Stimulated activated CD4-positive, alpha-beta T cell treated with anti-CD3 and anti-CD28 coated beads, Interleukin-1b, Interleukin-23, amount 100 ng/mL, for 24 hours (primary cell): Measurements from ENCODE around the gene POLR2F.

Experiments used
- DNase-seq, 4 experiments: peaks; one replicate each; pipeline ENCODE4 v3.0.0-alpha.2; 2020; ENCODE audit warnings: low read depth in 4 of 4, low spot score in 1 of 4

Gene POLR2F

DNA sequence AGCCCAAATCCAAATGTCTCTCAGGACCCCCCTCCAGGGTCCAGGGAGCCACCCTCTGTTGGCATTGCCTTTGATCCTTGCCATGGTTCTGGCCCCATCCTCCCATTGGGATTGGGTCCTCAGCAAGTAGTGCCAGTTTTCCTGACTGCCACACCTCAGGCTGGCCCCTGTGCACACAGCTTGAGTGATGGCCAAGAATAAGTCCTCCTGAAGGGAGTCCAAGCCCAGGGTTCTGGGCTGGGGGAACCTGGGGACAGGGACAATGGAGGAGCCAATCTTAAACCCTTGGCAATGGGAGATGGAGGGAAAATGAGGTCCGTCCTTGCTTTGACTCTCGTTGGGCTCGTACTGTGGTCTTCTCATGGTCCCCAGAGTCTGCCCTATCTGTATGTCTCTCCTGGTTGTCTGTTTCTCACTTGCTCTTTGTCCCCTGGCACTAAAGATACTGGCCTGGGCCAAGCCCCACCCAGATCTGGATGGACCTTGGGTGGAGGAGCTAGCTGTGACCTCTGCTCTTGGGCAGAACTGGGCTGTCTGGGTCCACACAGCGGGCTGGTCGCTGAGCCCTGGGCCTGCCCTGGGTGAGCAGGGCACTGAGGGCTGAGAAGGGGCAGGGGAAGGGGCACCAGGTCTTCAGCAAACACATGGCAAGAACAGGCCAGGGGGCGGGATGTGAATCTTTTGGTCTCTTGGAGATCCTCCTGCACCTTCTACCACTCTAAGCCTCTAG is 27.9 kb downstream of the POLR2F start:
- DNase-seq: no peak

DNA sequence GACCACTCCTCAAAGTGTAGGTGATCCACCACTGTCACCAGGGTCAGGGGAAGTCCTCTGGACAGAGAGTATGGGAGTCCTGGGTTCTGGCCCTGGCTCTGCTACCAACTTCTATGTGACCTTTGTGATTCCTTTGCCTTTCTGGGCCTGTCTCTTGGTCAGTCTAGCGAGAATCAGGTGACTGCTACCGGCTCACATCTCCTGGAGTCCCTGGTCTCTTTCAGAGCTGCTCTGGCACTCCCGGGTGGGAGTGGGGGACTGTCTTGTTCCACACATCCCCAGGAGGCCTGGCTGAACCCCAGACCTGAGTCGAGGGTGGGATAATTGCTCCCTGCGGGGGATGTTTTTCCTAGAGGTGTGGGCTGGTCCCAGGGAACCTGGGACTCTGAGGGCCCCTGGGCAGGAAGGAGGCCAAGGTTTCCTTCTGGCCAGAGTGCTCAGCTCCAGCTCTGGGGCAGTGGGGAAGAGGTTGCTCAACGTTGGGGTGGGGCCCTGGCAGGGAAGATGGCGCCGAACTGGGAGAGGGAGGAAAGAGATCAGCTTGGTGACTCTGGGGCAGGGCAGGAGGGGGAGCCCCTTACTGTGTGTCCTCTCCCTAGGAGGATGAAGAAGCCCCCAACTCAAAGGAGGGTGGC is 28.8 kb downstream of the POLR2F start:
- no peak for DNase-seq

DNA sequence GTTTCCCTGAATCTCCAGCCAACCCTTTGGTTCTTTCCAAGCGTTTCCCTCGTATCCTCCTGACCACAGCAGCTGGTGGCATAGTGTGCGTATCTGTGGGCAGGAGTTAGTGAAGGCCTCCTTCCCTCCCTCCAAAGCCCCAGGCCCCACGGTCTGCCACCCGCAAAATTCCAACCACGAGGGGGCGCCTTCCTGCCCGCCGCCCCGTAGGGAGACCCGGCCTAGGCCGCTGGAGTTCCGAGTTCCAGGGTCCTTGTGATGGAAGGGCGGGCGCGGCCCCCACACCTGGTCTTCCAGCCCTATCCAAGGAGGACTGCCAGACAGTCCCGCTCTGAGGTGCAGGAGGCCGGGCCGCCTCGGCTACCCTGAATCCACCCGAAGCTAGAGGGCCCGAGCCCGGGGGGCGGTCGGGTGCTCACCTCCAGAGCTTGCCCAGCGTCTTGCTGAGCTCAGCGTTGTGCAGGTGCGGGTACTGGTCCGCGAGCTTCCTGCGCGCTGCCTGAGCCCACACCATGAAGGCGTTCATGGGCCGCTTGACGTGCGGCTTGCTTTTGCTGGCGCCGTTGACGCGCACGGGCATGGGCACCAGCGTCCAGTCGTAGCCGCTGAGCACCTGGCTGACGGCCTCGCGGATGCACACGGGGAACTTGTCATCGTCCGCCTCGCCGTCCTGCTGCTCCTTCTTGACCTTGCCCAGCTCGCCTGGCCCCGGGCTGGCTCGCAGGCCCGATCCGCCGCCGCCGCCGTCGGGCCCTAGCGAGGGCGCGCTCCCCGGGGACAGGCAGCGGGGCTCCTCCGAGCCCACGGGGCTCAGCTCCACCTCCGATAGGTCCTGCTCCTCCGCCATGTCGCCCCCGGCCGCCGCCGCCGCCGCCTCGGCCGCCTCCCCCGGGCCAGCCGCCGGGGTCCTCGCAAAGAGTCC is 29.7 kb downstream of the POLR2F start:
- no peak for DNase-seq

DNA sequence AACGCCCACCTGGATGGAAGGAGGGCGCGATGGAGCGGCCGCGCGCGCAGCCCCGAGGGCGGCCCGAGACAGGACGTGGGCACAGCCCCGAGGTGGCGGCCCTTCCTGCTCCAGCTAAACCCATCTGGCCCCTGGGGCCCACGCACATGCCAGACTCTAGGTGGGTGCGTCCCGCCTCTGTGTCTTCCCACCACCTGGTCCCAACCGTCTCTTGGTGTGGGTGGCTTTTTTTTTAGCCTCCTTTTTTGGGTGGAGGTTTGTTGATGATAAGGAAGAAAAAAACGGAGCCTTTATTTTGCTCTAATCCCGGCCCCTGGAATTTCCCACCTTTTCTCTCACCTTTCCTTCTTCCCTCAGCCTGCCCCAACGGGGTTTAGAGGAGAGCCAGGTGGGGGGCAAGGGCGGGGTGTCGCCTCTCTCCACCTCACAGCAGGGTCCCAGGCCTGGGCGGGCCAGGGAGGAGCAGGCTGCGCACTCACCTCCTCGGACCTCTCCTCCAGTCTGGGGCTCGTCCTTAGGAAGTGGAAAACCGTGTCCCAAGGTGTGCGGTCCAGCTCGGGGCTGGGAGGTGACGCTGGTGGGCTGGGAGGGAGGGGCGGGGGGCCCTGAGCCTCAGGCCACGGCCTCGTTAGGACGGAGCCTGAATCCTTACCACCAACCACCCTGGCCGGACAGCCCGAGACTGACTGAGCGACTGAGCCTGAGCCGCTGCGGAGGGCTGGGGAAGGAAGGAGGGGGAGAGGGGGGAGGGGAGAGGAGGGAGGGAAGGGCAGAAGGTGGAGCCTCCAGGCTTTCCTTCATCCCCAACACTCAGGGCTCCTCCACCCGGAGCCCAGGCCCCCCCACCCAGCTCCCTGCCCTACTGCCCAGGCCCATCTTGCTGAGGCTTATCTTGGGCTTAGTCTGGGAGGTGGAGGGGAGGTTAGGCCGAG is 30.6 kb downstream of the POLR2F start, which contains the start of gene SOX10:
TSS of gene SOX10 (minus strand) at position 696 of the 932 bp plus-strand sequence. CDS start 771 bp downstream, outside the sequence.
- DNase-seq: no peak

DNA sequence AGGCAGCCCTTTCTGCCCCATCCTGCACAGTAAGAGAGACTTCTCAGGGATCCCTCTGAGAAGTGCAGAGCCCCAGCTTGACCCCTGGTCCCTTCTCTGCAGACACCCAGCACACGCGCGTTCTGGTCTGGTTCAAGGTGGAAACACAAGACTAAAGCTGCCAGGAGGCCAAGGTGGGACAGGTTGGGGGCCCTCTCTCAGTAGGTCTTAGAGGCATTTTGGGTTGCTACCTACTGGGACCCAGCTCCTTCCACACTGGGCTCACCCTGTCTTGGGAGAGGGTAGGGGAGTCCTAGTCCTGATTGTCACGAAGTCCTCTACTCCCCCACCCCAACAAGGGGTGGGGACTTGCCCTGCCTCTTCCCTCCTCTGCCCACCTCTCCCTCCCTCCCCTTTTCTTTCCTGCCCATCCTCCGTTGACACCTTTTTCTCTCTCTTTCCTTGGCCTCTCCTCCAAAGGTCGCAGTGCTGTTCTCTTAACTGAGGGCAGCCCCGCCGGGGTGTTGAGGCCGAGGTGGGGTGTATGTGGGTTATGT is 31.6 kb downstream of the POLR2F start:
- no peak for DNase-seq

DNA sequence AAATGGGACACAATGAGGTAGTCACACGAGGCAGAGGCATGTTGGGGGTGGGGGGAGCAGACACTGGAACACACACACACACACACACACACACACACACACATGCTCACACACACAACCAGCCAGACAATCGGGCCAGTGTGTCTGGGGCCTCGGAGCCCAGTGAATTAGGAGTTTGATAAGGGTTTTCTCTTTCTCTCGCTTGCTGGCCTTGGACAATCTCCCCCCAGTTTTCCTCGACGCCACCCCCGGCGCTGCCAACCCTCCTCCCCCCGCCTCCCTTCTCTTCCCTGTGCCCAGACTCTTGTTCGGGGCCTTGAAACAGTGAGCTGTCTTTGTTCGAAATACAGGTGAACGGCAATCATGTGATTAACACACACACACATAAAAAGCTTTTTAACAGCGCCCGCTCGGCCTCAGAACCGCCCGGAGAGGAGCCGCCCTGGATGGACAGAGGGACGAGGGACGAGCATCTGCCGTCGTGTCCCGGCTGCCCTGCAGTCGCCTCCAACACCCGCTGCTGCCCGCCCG is 32.3 kb downstream of the POLR2F start:
- no peak for DNase-seq

DNA sequence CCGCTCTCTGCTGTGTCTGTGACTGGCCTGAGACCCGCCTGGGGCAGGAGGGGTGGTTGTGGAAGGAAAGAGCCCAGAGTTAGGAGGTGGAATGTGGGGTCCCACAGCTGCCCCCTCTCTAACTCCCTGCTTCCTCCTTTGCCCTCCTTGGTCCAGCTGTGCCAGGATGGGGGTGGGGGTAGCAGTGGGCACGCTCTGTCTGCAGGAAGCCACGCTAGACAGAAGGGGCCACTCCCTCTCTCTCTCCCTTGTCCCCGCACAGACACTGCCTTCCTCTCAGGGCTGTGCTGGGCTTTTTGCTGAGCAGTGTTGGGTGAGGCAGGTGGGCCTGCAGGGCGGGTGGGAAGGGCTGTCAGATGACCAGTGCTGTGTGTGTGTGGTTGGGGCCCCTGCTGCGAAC is 32.9 kb downstream of the POLR2F start:
- no peak for DNase-seq

DNA sequence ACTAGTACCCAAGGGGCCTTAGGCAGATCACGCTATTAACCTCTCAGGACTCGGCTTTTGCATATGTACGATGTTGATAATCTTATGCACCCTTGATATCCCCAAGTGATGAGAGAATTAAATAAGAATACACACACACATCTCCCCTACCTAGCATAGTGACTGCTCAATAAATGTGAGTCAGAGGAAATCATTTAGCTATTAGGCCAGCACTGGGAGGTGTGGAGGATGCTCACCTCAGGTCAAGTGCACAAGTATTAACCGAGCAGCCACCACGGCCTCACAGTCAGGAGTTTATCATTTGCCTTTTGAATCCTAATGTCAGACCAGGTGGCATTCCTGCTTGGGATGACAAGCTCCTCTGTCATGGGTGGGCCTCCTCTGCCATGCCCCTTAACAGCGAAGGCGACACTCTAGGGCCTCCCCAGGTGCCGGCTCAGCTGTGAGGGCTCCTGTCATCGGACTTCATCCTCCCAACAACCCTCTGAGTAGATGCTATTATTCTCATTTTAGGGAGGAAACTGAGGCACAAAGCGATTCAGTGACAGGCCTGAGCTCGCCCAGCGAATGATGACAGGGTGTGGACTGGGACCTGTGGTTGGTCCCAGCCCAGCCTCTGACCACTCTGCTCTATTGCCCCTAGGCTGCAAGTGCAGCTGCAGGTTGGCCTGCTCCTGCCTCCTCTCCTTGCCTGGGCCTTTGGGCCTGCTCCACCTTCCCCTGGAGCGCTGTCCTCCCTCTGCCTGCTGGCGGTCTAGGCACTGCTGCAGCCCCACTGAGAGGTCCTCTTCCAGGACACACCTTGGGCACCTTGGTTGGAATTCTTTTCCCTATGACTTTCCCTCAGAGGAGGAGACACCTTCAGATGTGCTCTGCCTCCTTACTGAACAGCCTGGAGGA is 35.9 kb downstream of the POLR2F start:
- DNase-seq: no peak

DNA sequence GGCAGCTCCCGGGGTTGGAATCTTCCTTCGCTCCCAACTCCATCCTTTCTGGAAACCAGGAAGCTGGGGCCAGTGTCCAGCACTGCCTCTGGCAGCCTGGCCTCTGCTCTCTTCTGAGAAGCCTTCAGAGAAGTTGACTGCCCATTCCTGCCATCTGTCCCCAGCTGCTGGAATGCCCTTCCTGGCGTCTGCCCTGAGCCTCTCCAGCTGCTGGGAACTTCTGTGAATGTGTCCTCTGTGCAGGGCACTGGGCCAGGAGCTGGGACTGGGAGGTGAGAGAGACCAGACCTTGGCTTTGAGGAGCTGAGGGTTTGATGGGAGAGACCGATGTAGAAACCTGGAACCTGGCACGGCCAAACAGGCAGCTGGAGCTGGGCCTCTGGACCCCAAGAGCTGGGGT is 36.8 kb downstream of the POLR2F start:
- no peak for DNase-seq

DNA sequence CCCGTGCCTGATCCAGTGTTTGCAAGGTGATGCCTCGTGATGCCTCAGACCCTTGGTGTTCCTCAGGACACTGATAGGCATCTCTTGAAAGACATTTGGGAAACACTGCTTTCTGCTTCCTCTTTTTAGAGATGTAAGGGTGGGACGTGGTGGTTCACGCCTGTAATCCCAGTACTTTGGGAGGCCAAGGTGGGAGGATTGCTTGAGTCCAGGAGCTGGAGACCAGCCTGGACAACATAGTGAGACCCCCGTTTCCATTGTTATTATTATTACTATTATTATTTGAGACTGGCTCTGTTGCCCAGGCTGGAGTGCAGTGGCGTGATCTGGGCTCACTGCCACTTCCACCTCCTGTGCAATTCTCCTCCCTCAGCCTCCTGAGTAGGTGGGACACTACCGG is 37.4 kb downstream of the POLR2F start:
- no peak for DNase-seq

DNA sequence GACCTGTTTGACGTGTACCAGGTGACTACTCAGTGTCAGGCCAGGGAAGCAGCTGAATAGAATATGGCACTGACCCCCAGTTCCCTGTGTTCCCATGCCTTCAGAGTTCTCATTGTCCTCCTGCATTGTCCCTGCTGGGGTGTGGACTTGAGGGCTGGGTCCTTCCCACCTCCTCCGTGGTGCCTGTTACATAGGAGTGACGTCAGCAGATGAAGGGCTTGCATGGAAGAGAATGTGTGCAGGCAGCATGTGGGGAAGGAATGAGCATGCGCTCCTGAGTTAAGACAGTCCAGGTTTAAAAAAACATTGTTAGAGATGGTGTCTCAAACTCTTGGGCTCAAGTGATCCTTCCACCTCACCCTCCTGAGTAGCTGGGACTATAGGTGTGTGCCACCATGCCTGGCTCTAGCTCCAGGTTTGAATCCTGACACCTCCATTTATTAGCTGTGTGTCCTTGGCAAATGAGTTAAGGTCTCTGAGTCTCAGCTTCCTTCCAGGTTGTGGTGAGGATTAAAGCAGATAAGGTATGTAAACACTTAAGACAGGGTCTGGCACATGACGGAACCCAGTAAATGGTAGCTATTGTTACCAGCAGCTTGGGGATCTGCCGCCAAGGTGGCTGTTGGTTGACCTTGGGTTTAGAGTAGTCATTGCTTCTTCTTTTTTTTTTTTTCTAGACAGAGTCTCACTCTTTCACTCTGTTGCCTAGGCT is 38.4 kb downstream of the POLR2F start:
- DNase-seq: no peak

DNA sequence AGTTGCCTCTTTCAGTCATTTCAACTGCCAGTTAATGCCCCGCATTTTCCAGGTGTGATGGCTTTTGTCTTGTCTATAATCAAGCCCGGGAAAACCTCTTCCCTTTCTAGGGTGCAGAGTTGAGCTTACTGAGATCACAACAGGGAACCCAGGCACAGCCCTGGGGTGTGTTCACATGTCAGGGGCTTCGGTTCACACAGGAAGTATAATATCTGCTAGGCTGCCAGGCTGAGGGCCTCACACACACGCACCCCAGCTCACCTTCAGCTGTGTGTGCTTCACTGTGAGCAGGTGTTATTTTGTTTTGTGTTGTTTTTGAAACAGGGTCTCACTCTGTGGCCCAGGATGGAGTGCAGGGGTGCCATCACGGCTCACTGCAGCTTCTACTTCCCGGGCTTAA is 40.5 kb downstream of the POLR2F start:
- no peak for DNase-seq

DNA sequence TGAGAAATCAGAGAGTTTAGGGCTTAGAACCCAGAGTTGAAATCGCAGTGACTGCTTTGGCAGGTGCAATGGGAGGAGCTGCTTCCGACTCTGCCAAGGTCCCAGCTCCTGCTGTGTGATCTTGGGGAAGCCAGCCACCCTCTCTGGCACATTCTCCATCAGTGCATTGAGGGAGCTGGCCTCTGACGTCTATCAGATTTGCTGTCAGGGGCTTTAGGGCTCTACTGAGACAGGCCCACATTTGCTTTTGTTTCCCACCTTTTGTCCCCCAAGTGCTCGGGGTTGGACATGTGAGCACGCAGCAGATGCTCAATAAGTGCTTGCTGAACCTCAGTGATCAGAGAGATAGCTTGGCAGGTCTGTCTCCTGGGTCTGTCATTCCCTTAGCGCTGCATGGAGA is 41.5 kb downstream of the POLR2F start:
- no peak for DNase-seq

DNA sequence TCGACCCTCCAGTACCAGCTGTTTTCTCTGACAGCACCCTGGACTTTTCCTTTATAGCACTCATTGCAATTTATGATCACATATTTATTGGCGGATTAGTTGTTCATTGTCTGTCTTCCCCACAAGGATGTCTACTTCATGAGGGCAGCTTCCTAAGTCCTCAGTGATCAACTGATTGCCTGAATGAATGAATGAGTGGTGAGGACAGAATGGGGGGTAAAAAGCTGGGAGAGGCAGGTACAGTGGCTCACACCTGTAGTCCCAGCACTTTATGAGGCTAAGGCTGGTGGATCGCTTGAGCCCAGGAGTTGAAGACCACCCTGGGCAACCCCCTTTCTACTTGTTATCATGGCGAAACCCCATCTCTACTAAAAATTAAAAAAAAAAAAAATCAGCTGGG is 42.0 kb downstream of the POLR2F start:
- no peak for DNase-seq

DNA sequence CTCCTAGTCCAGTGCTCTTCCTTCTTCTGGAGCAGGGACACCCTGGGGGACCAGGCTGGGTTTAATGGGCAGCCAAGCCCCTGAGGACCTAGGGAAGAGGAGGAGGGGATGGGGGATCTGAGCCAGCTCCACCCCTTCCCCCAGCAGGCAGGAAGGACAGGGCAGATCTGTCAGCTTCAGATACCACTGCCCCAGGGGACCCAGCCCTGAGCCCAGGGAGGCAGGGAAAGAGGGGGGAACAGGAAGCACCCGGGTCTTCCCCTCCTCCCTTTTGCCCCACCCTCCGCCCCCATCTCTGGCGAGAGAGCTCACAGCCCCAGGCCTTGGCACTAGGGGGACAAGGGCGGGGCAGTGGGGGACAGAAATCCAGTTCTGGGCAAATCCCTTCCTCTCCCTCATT is 42.6 kb downstream of the POLR2F start:
- no peak for DNase-seq

DNA sequence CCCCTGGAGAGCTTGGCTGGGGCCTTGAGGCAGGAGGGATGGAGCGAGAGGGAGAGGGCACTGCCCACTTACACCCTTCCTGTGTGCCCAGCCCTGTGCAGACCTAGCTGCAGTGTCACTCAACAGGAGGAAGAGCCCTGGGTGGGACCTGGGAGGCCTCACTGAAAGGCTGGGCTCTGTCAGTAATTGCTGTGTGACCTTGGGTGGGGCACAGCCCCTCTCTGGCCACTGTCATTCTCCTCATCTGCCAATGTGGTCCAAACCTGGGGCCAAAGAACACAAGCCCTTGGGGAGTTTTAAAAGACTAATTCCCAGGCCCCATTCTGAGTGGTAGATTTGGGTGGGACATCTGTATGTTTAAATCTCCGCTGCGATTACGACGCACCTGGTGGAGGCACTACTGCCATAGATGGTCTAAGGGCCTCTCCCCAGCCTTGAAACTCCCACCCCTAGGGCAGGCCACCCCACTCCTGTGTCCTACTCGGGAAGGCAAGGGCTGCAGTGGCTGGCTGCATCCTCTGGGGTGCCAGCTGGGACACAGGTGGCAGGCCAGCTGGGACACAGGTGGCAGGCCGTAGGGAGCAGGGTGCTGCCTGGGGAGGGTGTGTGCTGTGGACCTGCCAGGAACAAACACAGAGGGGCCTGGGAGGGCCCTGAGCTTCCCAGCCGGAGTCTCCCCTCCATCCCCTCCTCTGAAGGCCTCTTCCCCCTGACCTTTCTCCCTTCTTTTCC is 43.2 kb downstream of the POLR2F start:
- no peak for DNase-seq

DNA sequence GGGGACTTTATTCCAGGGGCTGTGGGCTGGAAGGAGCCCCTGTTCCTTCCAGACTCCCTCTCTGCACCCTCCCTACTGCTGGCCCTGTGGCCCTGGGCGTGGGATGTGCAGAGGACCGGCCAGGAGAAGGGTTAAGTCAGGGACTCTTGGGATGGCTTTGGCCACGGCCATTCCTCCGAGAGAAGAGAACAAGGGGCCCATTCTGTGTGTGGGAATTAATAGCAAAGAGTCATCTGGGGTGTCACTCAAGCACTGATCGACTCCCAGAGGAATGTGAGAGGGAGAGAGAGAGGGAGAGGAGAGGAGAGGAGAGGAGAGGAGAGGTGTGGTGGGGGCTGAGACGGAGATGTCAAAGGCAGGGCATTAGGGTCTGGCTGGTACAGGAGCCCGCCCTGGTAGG is 45.0 kb downstream of the POLR2F start:
- DNase-seq: no peak

DNA sequence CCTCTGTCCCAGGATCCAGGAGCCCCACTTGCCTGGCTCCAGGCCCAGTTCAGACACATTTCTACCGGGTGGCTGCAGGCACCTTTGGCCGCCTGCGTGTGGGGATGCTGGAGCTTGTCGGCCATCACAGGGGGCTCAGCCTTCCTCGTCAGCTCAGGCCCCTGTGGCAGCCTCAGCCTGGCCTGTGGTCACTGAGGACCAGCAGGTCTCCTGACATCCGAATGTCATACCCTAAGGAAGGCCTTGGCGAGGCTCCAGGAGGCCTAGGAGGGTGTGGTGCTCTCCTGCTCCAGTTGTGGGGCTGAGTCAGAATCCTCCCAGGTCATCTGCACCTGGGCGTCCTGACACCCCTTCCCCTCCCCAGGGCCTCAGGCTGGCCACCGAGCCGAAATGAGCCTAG is 45.7 kb downstream of the POLR2F start:
- DNase-seq: no peak
